Loucy (cell line): Measurements from ENCODE around the gene HS6ST1.

Experiments used
- H2AFZ ChIP-seq: fragments of 200-600 bp; sonication (generic); 2 replicates; pipeline ENCODE4 v1.6.0; 2016; ENCODE audit warnings: antibody characterized with exemption, mild to moderate bottlenecking, low read length, moderate library complexity
- H3F3A ChIP-seq: fragments of 200-600 bp; 2 replicates; pipeline ENCODE4 v1.6.0; 2016; ENCODE audit warnings: antibody characterized with exemption, low read depth, mild to moderate bottlenecking
- H3K27me3 ChIP-seq: fragments of 200-600 bp; sonication (generic); 2 replicates; pipeline ENCODE4 v1.6.1; 2014; ENCODE audit warnings: low read length, mild to moderate bottlenecking; ENCODE audit not compliant: insufficient read depth, poor library complexity, severe bottlenecking
- H3K36me3 ChIP-seq: fragments of 200-600 bp; sonication (generic); 2 replicates; pipeline ENCODE4 v1.6.1; 2016; ENCODE audit warnings: low read length; ENCODE audit not compliant: insufficient read depth
- H3K4me1 ChIP-seq: fragments of 200-600 bp; sonication (generic); 2 replicates; pipeline ENCODE4 v1.5.1; 2014; ENCODE audit warnings: low read length, mild to moderate bottlenecking; ENCODE audit not compliant: insufficient read depth, poor library complexity, severe bottlenecking
- H3K4me2 ChIP-seq: fragments of 200-600 bp; sonication (generic); 2 replicates; pipeline ENCODE4 v1.6.0; 2014; ENCODE audit warnings: antibody characterized with exemption, low read length, low read depth, mild to moderate bottlenecking; ENCODE audit not compliant: poor library complexity, severe bottlenecking
- H3K4me3 ChIP-seq: fragments of 200-600 bp; sonication (generic); 2 replicates; pipeline ENCODE4 v1.5.1; 2014; ENCODE audit warnings: low read length, mild to moderate bottlenecking, mixed read lengths; ENCODE audit not compliant: poor library complexity, severe bottlenecking
- H3K79me2 ChIP-seq: fragments of 200-600 bp; sonication (generic); 2 replicates; pipeline ENCODE4 v1.6.1; 2014; ENCODE audit warnings: low read length; ENCODE audit not compliant: insufficient read depth
- H3K9ac ChIP-seq: fragments of 200-600 bp; sonication (generic); 2 replicates; pipeline ENCODE4 v1.6.0; 2014; ENCODE audit warnings: mild to moderate bottlenecking, low read depth, low read length, moderate library complexity; ENCODE audit not compliant: poor library complexity, severe bottlenecking
- H3K9me2 ChIP-seq: fragments of 200-600 bp; sonication (generic); replicated peaks from 2 replicates; pipeline ENCODE4 v1.6.1; 2016; ENCODE audit warnings: low read depth, low read length, mixed read lengths
- H3K9me3 ChIP-seq: fragments of 200-600 bp; sonication (generic); 2 replicates; pipeline ENCODE4 v1.6.1; 2014; ENCODE audit warnings: mild to moderate bottlenecking, antibody characterized with exemption, low read length, low read depth; ENCODE audit not compliant: insufficient read depth
- H4K20me1 ChIP-seq: fragments of 200-600 bp; sonication (generic); 2 replicates; pipeline ENCODE4 v1.6.0; 2014; ENCODE audit warnings: antibody characterized with exemption, low read length, mild to moderate bottlenecking; ENCODE audit not compliant: insufficient read depth, poor library complexity, severe bottlenecking
- EZH2phosphoT487 ChIP-seq: fragments of 200-600 bp; IDR thresholded peaks from 2 replicates; pipeline ENCODE4 v1.6.1; 2018; ENCODE audit warnings: antibody characterized with exemption, mild to moderate bottlenecking, moderate library complexity, borderline replicate concordance
- TF ChIP-seq, protein P1 (sequence below): fragments of 200-600 bp; sonication (generic); conservative IDR thresholded peaks from 2 replicates; pipeline ENCODE4 v1.5.1; 2014; ENCODE audit warnings: mild to moderate bottlenecking, antibody characterized with exemption, low read length

HS6ST1 gene

GRCh38 chr2:128314348-128315121 lies 4.1 kb downstream of the HS6ST1 start:
- Histone ChIP-seq H3K4me1 (peaks cover 38% of the 10 kb centered on the region), H3K4me2 (peak overlapping the region; percentile 98), H3K9me3 (no peaks in the 10 kb centered on the region), H3K9me2 (no peaks in the 10 kb centered on the region), H2AFZ (no peak overlapping the region), H3F3A (no peaks in the 10 kb centered on the region), H3K9ac (peak overlapping the region; percentile 95), H3K27me3 (peaks cover 27% of the 10 kb centered on the region), H3K79me2 (peaks cover 96% of the 10 kb centered on the region), H3K4me3 (peak overlapping the region; percentile 90), H4K20me1 (peaks cover 84% of the 10 kb centered on the region), H3K36me3 (peaks cover 80% of the 10 kb centered on the region)
- no peak for TF ChIP-seq EZH2phosphoT487
- TF ChIP-seq, protein P1, sequence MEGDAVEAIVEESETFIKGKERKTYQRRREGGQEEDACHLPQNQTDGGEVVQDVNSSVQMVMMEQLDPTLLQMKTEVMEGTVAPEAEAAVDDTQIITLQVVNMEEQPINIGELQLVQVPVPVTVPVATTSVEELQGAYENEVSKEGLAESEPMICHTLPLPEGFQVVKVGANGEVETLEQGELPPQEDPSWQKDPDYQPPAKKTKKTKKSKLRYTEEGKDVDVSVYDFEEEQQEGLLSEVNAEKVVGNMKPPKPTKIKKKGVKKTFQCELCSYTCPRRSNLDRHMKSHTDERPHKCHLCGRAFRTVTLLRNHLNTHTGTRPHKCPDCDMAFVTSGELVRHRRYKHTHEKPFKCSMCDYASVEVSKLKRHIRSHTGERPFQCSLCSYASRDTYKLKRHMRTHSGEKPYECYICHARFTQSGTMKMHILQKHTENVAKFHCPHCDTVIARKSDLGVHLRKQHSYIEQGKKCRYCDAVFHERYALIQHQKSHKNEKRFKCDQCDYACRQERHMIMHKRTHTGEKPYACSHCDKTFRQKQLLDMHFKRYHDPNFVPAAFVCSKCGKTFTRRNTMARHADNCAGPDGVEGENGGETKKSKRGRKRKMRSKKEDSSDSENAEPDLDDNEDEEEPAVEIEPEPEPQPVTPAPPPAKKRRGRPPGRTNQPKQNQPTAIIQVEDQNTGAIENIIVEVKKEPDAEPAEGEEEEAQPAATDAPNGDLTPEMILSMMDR: no peak

GRCh38 chr2:128313931-128314347 lies 4.7 kb downstream of the HS6ST1 start:
- peaks cover 86% of the 10 kb centered on the region for H3K36me3 ChIP-seq
- no peak overlapping the region for H2AFZ ChIP-seq
- H4K20me1 ChIP-seq: peaks cover 90% of the 10 kb centered on the region
- peak overlapping the region; percentile 90 for H3K4me3 ChIP-seq
- no peaks in the 10 kb centered on the region for H3F3A ChIP-seq
- no peak for TF ChIP-seq EZH2phosphoT487
- TF ChIP-seq, protein P1: no peak
- no peaks in the 10 kb centered on the region for H3K9me2 ChIP-seq
- H3K79me2 ChIP-seq: peaks cover 96% of the 10 kb centered on the region
- H3K9ac ChIP-seq: peak overlapping the region; percentile 95
- H3K9me3 ChIP-seq: no peaks in the 10 kb centered on the region
- H3K4me1 ChIP-seq: peaks cover 38% of the 10 kb centered on the region
- H3K27me3 ChIP-seq: peaks cover 27% of the 10 kb centered on the region
- peak overlapping the region; percentile 98 for H3K4me2 ChIP-seq

GRCh38 chr2:128313091-128313836 lies 5.4 kb downstream of the HS6ST1 start:
- Histone ChIP-seq H3K4me2 (peak overlapping the region; percentile 98), H3K9ac (peak overlapping the region; percentile 95), H3K79me2 (peaks cover 100% of the 10 kb centered on the region), H2AFZ (no peak overlapping the region), H3K36me3 (peaks cover 92% of the 10 kb centered on the region), H4K20me1 (peaks cover 96% of the 10 kb centered on the region), H3F3A (no peaks in the 10 kb centered on the region), H3K4me3 (peak overlapping the region; percentile 90), H3K9me2 (no peaks in the 10 kb centered on the region), H3K4me1 (peaks cover 43% of the 10 kb centered on the region), H3K9me3 (no peaks in the 10 kb centered on the region), H3K27me3 (peaks cover 27% of the 10 kb centered on the region)
- no peak for TF ChIP-seq EZH2phosphoT487
- TF ChIP-seq, protein P1: peak; percentile 57
